Activated CD4-positive, alpha-beta T cell treated with anti-CD3 and anti-CD28 coated beads, Interleukin-2, Interleukin-4, amounts not matched to agents 100 ng/mL and 50 ng/mL, durations not matched to agents 16 hours and 8 hours (primary cell): ENCODE measurements around the gene SPEN.

Source experiments
- DNase-seq: peaks from one replicate; pipeline ENCODE4 v3.0.0-alpha.2; 2020; ENCODE audit warnings: low spot score

Gene SPEN

DNA sequence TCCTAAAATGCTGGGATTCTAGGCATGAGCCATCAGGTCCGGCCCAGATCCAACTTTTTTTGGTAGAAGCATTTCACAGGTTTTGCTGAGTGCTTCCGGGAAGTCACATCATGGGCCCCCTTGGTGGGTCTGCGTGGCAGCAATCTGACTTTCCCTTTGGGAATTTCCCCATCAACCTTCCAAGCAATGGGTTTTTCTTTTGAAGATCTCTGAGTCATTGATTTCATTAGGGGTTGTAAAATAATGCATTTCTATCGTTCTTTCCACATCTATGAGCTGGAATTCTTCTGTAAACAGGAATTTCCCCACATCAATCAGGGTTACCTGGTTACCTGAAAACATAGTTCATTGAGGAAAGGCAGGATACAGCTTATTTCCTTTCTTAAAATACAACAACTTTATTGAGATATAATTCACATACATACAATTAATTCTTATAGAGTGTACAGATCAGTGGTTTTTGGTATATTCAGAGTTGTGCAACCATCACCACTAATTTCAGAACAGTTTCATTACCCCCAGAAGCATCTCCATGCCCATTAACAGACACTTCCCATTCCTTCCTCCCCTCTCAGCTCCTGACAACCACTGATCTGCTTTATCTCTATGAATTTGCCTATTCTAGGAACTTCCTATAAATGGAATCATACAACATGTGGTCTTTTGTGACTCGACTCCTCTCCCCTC, 138.2 kb downstream of the SPEN start:
- DNase-seq: no peak

DNA sequence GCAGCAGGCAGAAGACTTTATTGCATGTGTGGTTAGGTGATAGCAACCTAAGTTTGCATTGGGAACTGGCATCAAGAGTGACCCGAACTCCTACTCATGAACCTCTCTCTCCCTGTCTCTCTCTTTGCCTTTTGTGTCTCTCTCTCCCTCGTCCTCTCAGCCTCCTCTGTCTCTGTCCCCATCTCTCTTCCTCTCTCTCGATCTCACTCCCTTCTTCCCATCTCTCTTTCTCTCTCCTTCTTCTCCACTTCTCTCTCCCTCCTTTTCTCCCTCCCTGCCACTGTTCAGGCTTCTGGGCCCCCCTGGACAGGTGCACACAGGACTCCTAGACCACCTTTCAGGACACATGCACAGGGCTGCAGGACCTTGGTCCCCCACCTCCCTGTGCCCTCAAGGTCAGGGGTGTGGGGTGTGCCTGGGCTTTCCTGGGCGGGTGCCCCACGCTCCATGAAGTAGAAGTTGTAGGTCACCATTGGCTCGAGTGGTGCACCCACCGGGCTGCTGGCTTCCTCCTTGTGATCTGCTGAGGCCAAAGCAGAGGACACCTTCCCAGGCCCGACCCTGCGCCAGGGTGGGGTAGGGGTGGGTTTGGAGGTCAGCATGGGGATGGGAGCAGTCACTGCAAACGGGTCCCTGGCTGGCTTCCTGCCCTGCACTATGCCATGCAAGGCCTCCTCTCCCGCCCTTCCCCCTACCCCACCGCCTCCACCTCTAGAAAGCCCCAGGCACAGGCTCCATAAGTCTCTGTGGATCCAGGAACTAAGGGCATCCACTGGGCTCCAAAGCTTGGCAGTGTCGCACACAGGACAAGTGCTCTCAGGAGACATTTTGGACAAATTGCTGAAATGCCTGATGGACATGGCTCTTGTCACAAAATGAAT, 141.6 kb downstream of the SPEN start:
- DNase-seq: no peak

DNA sequence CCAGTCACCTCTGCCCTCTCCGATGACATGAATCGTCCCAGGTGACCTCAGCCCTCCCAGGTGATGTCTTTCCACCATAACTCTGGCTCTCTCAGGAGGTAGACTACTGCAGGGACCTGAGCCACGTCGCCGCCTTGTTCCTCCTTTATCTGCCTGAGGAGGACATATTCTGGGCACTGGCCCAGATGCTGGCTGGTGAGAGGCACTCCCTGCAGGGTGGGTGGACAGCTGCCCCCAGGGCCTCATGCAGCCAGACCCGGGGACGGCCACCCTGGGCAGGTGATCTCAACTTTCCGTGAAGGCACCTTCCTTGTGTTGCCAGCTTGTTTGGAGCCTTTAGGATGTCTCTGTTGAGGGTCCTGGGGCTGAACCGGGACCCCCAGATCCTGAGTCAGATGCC, 142.3 kb downstream of the SPEN start:
- DNase-seq: no peak
